ENCODE data around the gene LRRTM4.
"Not testable (repeated sequence)": the region's sequence is repeated elsewhere in the genome, so short reads cannot be mapped to it uniquely, and the experiment has no call there.

LRRTM4 gene

GRCh38 chr2:77045456-77045855 is 476.7 kb downstream of the LRRTM4 start:
- DNase-seq = not testable (repeated sequence)

- DNase-seq = no peak
These were observed 487.7 kb downstream of the LRRTM4 start for GRCh38 chr2:77034445-77034844.

GRCh38 chr2:77029237-77029636 is 492.9 kb downstream of the LRRTM4 start:
- not testable (repeated sequence) for DNase-seq

GRCh38 chr2:77028032-77028600 is 494.1 kb downstream of the LRRTM4 start:
- DNase-seq = no peak

- no peak for DNase-seq
These were observed 496.5 kb downstream of the LRRTM4 start for GRCh38 chr2:77025714-77026113.

GRCh38 chr2:77021161-77021560 is 501.0 kb downstream of the LRRTM4 start:
- no peak for DNase-seq

GRCh38 chr2:77018219-77018618 is 504.0 kb downstream of the LRRTM4 start:
- no peak for DNase-seq

GRCh38 chr2:77017355-77017745 is 504.8 kb downstream of the LRRTM4 start:
- DNase-seq = no peak

GRCh38 chr2:77016443-77017354 is 505.5 kb downstream of the LRRTM4 start:
- DNase-seq = no peak

GRCh38 chr2:77013953-77014352 is 508.2 kb downstream of the LRRTM4 start:
- no peak for DNase-seq

- no peak for DNase-seq
These were observed 508.7 kb downstream of the LRRTM4 start for GRCh38 chr2:77013457-77013856.

- DNase-seq = no peak
These were observed 512.9 kb downstream of the LRRTM4 start for GRCh38 chr2:77009307-77009706.

- DNase-seq = no peak
These were observed 513.3 kb downstream of the LRRTM4 start for GRCh38 chr2:77008853-77009252.

GRCh38 chr2:77007686-77008085 is 514.5 kb downstream of the LRRTM4 start:
- DNase-seq = no peak

- DNase-seq = no peak
These were observed 516.7 kb downstream of the LRRTM4 start for GRCh38 chr2:77005522-77005921.

GRCh38 chr2:77001895-77002294 is 520.3 kb downstream of the LRRTM4 start:
- DNase-seq = no peak

- DNase-seq = no peak
These were observed 523.5 kb downstream of the LRRTM4 start for GRCh38 chr2:76998704-76999103.

- DNase-seq = no peak
These were observed 524.0 kb downstream of the LRRTM4 start for GRCh38 chr2:76998152-76998551.

GRCh38 chr2:76997296-76997695 is 524.9 kb downstream of the LRRTM4 start:
- DNase-seq = no peak

- DNase-seq = no peak
These were observed 536.6 kb downstream of the LRRTM4 start for GRCh38 chr2:76985387-76986136.

- no peak for DNase-seq
These were observed 537.8 kb downstream of the LRRTM4 start for GRCh38 chr2:76984359-76984758.

GRCh38 chr2:76980067-76980787 is 541.9 kb downstream of the LRRTM4 start:
- DNase-seq = no peak
